ENCODE data around the gene PABPC1L. TPM values are rescaled to one million over a fixed set of nuclear protein-coding genes. Genes with fewer than 3 reads are reported as not detected.

PABPC1L gene
- total and polyA plus RNA-seq, 8 donors: 18.7 to 156 (median 28.1) TPM

DNA sequence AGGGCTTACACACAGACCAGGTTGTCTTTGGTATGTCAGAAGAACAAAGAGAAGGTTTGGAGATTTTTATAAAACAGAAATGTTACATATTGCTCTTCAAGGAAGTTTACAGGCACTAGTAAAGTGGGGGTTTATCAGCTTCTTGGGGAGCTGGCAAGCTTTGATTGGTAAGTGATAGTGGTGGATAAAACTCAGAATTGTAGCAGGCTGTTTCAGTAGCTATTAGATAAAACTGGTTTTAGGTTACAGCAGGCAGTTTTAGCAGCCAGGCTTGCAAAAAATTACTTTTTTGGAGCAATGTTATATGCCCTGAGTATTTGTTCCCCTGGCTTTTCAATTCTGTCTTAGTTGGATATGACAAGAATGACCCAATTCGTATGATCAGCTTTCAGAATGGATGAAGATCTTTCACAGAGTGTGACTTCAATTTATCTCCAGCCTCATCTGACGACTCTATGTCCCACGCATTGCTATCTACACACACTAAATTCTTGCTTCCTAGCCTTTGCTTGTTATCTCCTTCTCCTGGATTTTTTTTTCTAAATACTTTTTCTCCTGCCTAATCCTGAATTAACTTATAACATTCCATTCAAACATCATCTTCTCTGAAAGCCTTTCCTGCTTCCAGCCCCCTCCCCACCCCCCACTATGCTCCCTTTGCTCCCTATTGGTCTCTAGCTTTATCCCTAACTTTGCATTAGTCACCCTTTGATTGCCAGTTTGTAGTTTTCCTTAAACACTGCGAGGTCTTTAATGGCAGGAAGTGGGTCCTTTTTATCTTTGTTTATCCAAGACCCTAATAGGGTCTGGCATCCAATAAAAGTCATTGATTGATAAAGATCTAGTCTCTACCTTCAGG lies 51.4 kb downstream of the PABPC1L start:
- Histone ChIP-seq H3K36me3 (no peaks in the 10 kb centered on the region), H3K27me3 (no peaks in the 10 kb centered on the region), H3K27ac (peak overlapping the region in 1 of 4 donors; percentile 52), H3K4me1 (peaks cover 0 to 13% (median 7%) of the 10 kb centered on the region in 3 donors), H3K4me3 (no peak overlapping the region), H3K9me3 (no peaks in the 10 kb centered on the region)
- no peak for ATAC-seq
- intact Hi-C loops (cut with DNase I): no loop called here
- no peak for DNase-seq
- TF ChIP-seq, protein P1, sequence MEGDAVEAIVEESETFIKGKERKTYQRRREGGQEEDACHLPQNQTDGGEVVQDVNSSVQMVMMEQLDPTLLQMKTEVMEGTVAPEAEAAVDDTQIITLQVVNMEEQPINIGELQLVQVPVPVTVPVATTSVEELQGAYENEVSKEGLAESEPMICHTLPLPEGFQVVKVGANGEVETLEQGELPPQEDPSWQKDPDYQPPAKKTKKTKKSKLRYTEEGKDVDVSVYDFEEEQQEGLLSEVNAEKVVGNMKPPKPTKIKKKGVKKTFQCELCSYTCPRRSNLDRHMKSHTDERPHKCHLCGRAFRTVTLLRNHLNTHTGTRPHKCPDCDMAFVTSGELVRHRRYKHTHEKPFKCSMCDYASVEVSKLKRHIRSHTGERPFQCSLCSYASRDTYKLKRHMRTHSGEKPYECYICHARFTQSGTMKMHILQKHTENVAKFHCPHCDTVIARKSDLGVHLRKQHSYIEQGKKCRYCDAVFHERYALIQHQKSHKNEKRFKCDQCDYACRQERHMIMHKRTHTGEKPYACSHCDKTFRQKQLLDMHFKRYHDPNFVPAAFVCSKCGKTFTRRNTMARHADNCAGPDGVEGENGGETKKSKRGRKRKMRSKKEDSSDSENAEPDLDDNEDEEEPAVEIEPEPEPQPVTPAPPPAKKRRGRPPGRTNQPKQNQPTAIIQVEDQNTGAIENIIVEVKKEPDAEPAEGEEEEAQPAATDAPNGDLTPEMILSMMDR (IDR thresholded peaks at IDR 0.05): no peak
- FAIRE-seq: no peak
- 61 to 68% methylated on average over 4 of the region's 4 CpGs for WGBS, 2 donors

DNA sequence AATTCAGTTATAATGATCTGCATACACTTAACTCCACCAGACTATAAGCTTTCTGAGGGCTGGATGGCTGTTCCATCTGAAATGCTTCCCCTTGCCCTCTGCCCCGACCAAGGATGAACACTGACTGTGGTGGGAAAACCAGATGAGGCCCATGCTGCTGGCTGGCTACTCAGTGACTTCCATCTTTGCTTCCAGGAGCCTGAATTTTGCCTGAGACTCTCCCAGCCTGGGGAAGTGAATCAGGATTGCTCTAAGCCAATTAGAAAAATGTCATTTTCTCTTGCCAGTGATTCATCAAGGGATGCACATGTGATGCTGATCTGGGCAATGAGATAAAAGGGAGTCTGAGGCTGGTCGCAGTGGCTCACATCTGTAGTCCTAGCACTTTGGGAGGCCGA lies 52.0 kb downstream of the PABPC1L start:
- WGBS, 2 donors: 72 to 86% methylated on average over 3 of the region's 3 CpGs
- no peak for ATAC-seq
- Histone ChIP-seq H3K4me1 (peaks cover 0 to 13% (median 7%) of the 10 kb centered on the region in 3 donors), H3K27me3 (no peaks in the 10 kb centered on the region), H3K9me3 (no peaks in the 10 kb centered on the region), H3K4me3 (no peak overlapping the region), H3K27ac (no peak overlapping the region), H3K36me3 (no peaks in the 10 kb centered on the region)
- TF ChIP-seq, protein P1 (IDR thresholded peaks at IDR 0.05): no peak
- intact Hi-C loops (cut with DNase I): no loop called here
- no peak for FAIRE-seq
- DNase-seq: no peak

DNA sequence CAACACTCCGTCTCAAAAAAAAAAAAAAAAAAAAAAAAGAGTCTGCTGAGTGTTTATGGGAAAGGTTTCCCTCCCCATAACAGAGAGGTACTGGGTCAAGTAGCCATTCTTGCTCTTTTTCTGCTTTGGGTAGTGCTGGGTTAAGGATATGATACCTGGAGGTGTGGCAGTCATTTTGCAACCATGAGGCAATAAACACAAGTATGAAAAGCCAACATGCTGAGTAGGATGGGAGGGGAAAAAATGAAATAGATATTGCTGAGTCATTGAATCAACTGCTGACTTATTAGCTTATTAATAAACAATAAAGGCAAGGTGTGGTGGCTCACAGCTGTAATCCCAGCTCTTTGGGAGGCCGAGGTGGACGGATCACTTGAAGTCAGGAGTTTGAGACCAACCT lies 52.6 kb downstream of the PABPC1L start:
- TF ChIP-seq, protein P1 (IDR thresholded peaks at IDR 0.05): no peak
- Histone ChIP-seq H3K4me1 (peaks cover 0 to 16% (median 7%) of the 10 kb centered on the region in 3 donors), H3K9me3 (no peaks in the 10 kb centered on the region), H3K27me3 (no peaks in the 10 kb centered on the region), H3K36me3 (no peaks in the 10 kb centered on the region), H3K27ac (no peak overlapping the region), H3K4me3 (no peak overlapping the region)
- DNase-seq: no peak
- intact Hi-C loops (cut with DNase I): no loop called here
- no peak for ATAC-seq
- FAIRE-seq: no peak
- WGBS, 2 donors: 88 to 91% methylated on average over 3 of the region's 3 CpGs

DNA sequence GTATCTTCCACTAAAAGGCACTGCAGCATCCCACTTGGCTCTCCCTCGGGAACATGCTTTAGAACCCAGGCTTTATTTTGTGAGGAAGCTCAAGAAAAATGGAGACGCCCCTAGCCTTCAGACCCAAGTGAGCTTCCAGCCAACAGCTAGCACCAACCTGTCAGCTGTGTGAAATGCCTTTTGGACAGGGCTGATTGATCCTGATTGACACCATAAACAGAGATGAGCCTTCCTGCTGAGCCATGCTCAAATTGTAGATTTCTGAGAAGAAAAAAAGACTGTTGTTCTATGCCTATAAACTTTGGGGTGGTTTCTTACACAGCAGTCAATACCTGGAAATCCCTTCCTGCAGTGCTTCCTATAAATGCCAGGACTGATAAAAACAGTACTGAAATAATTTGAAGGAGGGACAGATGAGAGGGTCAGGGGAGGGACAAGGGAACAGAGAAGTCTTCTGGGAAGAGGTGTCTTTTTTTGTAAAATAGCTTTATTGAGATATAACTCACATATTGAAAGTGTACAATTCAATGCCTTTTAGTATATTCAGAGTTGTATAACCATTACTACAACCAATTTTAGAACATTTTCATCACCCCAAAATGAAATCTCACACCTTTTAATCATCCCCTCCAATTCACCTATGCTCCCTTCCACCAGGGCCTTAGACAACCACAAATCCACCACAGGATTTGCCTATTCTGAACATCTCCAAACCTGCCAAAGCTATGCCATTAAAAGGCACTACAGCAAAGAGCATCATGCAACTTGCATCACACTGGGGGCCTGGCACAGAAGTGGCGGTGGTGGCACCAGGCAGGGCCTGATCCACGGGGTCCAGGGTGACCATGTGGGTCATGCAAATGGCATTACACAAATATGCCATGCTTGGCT lies 53.7 kb downstream of the PABPC1L start:
- H3K4me1 ChIP-seq: peaks cover 0 to 20% (median 7%) of the 10 kb centered on the region in 3 donors
- H3K9me3 ChIP-seq: no peaks in the 10 kb centered on the region
- 76% methylated on average over 4 of the region's 4 CpGs for WGBS, 2 donors
- intact Hi-C loops (cut with DNase I): no loop called here
- FAIRE-seq (no peak), DNase-seq (no peak), ATAC-seq (no peak)
- H3K27ac ChIP-seq: no peak overlapping the region
- no peaks in the 10 kb centered on the region for H3K27me3 ChIP-seq
- TF ChIP-seq, protein P1 (IDR thresholded peaks at IDR 0.05): no peak
- no peaks in the 10 kb centered on the region for H3K36me3 ChIP-seq
- H3K4me3 ChIP-seq: no peak overlapping the region

All from pancreas (tissue), 10 donors.